GM21723 (cell line): ENCODE measurements around the gene CELF2.
"Not testable (repeated sequence)": the region's sequence is repeated elsewhere in the genome, so short reads cannot be mapped to it uniquely, and the experiment has no call there.

Experiments used
- ATAC-seq: cut with Tn5 transposase; IDR thresholded peaks from one replicate; pipeline ENCODE4 v1.9.1; 2021; ENCODE audit warnings: mild to moderate bottlenecking, moderate library complexity; ENCODE audit not compliant: unreplicated experiment

The CELF2 gene

GRCh38 chr10:11366889-11367288 is 349.2 kb downstream of the CELF2 start:
- not testable (repeated sequence) for ATAC-seq

- ATAC-seq, result no peak
Observed at GRCh38 chr10:11367505-11367904, 349.8 kb downstream of the CELF2 start.

GRCh38 chr10:11373717-11374171 is 356.1 kb downstream of the CELF2 start:
- ATAC-seq, result no peak

GRCh38 chr10:11377267-11377666 is 359.6 kb downstream of the CELF2 start:
- no peak for ATAC-seq

GRCh38 chr10:11378835-11379234 is 361.2 kb downstream of the CELF2 start:
- no peak for ATAC-seq

GRCh38 chr10:11379771-11380170 is 362.1 kb downstream of the CELF2 start:
- ATAC-seq, result no peak

- no peak for ATAC-seq
Observed at GRCh38 chr10:11381023-11381422, 363.4 kb downstream of the CELF2 start.

DNA sequence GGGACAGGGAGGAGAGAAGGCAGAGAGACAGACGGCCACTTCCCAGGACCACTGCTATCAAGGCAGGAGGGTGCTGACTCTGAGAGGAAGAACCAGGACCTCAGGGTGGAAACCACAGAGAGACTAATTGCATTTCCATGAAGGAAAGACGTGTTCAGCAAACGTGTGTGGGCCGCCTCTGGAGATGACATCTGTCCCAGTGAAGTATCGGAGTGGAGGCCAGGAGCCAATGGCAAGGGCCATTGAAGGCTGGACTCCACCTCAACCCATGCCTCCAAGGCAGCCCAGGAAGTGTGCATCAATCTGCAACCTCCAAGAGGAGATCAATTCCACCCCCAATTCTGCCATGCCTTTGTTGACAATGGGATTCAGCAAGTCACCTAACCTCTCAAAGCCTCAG is 363.8 kb downstream of the CELF2 start:
- no peak for ATAC-seq

GRCh38 chr10:11382187-11382586 is 364.5 kb downstream of the CELF2 start:
- ATAC-seq, result no peak

- ATAC-seq, result no peak
Observed at GRCh38 chr10:11386044-11386443, 368.4 kb downstream of the CELF2 start.
